Activated B cell treated with CpG ODN at 0.5 μM for 24 hours (primary cell): ENCODE results near the gene CSNK2A2. TPM values are rescaled to one million over a fixed set of nuclear protein-coding genes. Genes with fewer than 3 reads are reported as not detected.

Source experiments
- ATAC-seq: fragments of 200-7000 bp; cut with Tn5 transposase; one replicate; pipeline ENCODE4 v1.10.0; 2021; ENCODE audit warnings: low read depth, mild to moderate bottlenecking, moderate library complexity
- CTCF ChIA-PET: fragments of 350-600 bp; sonication (Branson Sonifier 250); formaldehyde crosslinking; loops from one replicate; lab custom pipeline; 2021; ENCODE audit warnings: antibody characterized with exemption; lab: Charles Lee
- POLR2A ChIA-PET: fragments of 350-600 bp; sonication (Branson Sonifier 250); formaldehyde crosslinking; loops from one replicate; lab custom pipeline; 2021; ENCODE audit warnings: antibody characterized with exemption; lab: Charles Lee
- DNase-seq: peaks from one replicate; pipeline ENCODE4 v3.0.0; 2022
- H3K27ac Mint-ChIP-seq: one replicate; pipeline ENCODE4 v1.8.0; 2020; ENCODE audit warnings: mixed read lengths
- H3K27me3 Mint-ChIP-seq: one replicate; pipeline ENCODE4 v1.8.0; 2021; ENCODE audit warnings: mixed read lengths
- H3K36me3 Mint-ChIP-seq: one replicate; pipeline ENCODE4 v1.8.0; 2021; ENCODE audit warnings: low read depth, mixed read lengths
- H3K4me1 Mint-ChIP-seq: one replicate; pipeline ENCODE4 v1.8.0; 2021; ENCODE audit warnings: mixed read lengths
- H3K4me3 Mint-ChIP-seq: one replicate; pipeline ENCODE4 v1.8.0; 2020; ENCODE audit warnings: mild to moderate bottlenecking, mixed read lengths
- H3K9me3 Mint-ChIP-seq: one replicate; pipeline ENCODE4 v1.8.0; 2020; ENCODE audit warnings: mixed read lengths
- CTCF ChIP-seq: fragments of 200-600 bp; IDR thresholded peaks from one replicate; pipeline ENCODE4 v1.8.0; 2022; ENCODE audit warnings: antibody characterized with exemption, mild to moderate bottlenecking
- intact Hi-C: fragments of 100-400 bp; cut with micrococcal nuclease; formaldehyde crosslinking; loops from one replicate; pipeline ENCODE4 v1.15.1; 2024
- total RNA-seq: library from RNA; stranded (reverse); gene quantifications from 2 replicates; pipeline ENCODE4 v1.2.3, GENCODE V29; 2022

CSNK2A2 gene
- total RNA-seq, 1 donor from 2014 or later: 85.5 TPM

GRCh38 chr16:58109881-58110280 lies 88.0 kb downstream of the CSNK2A2 start:
- ATAC-seq (no peak), DNase-seq (no peak)
- no peak for TF ChIP-seq CTCF
- no peak overlapping the region for H3K27ac Mint-ChIP-seq
- no peaks in the 10 kb centered on the region for H3K27me3 Mint-ChIP-seq
- H3K9me3 Mint-ChIP-seq: peaks cover 2% of the 10 kb centered on the region
- H3K36me3 Mint-ChIP-seq: peaks cover 28% of the 10 kb centered on the region
- H3K4me1 Mint-ChIP-seq: peaks cover 12% of the 10 kb centered on the region
- intact Hi-C loops: no loop called here
- no peak overlapping the region for H3K4me3 Mint-ChIP-seq
- ChIA-PET CTCF (interaction anchor here (0.9 to 1.1 kb wide), 2 partner anchors 12 to 14 kb away, joined by 3 to 4 read pairs; no protein-coding TSS in a partner anchor), POLR2A (no interaction called here)

- no peak for TF ChIP-seq CTCF
- ATAC-seq: peak; percentile 45
- H3K36me3 Mint-ChIP-seq: peaks cover 23% of the 10 kb centered on the region
- CTCF ChIA-PET: interaction anchor here (0.6 to 1.1 kb wide), 3 partner anchors 12 to 156 kb away, joined by 3 to 4 read pairs (median 3); no protein-coding TSS in a partner anchor
- POLR2A ChIA-PET: interaction anchor here (0.8 kb wide), 1 partner anchor 20 kb away, joined by 3 read pairs; the partner anchor contains the start of gene CFAP20
- H3K4me1 Mint-ChIP-seq: peaks cover 12% of the 10 kb centered on the region
- no peaks in the 10 kb centered on the region for H3K27me3 Mint-ChIP-seq
- no peak overlapping the region for H3K27ac Mint-ChIP-seq
- peaks cover 2% of the 10 kb centered on the region for H3K9me3 Mint-ChIP-seq
- no peak overlapping the region for H3K4me3 Mint-ChIP-seq
- intact Hi-C loops: no loop called here
- no peak for DNase-seq
Observed at GRCh38 chr16:58109330-58109729, 88.6 kb downstream of the CSNK2A2 start.

Other genes starting within 250 kb of the CSNK2A2 start
- gene CNGB1, start 227.0 kb downstream of the CSNK2A2 start, total RNA-seq: not detected in 2 replicates
- gene ZNF319, start 197.4 kb downstream of the CSNK2A2 start, total RNA-seq: 10.6 and 11.2 TPM in 2 replicates
- 37.4 and 40.7 TPM in 2 replicates for gene USB1, start 196.7 kb downstream of the CSNK2A2 start, total RNA-seq
- 0.60 TPM in 1 of 2 replicates, not detected in the other for gene MMP15, start 172.4 kb downstream of the CSNK2A2 start, total RNA-seq
- 20.2 and 24.9 TPM in 2 replicates for gene CFAP20, start 68.7 kb downstream of the CSNK2A2 start, total RNA-seq
- not detected in 2 replicates for gene PRSS54, start 96.9 kb upstream of the CSNK2A2 start, total RNA-seq
- 5.3 and 6.9 TPM in 2 replicates for gene GINS3, start 194.4 kb upstream of the CSNK2A2 start, total RNA-seq